SK-N-SH treated with all-trans-retinoic acid at 6 μM for 48 hours (cell line): ENCODE data around the gene PRR4.

Experiments used
- ATAC-seq: fragments of 200-7000 bp; cut with Tn5 transposase; 3 replicates; pipeline ENCODE4 v1.9.1; 2020; ENCODE audit warnings: mild to moderate bottlenecking, moderate library complexity
- ARNTL ChIP-seq: fragments of 450-650 bp; formaldehyde crosslinking; IDR thresholded peaks from 2 replicates; pipeline ENCODE4 v1.5.0; 2020; ENCODE audit warnings: low read depth, mild to moderate bottlenecking, moderate library complexity, borderline replicate concordance
- BACH2 ChIP-seq: fragments of 250-450 bp; sonication (Bioruptor Pico); IDR thresholded peaks from 2 replicates; pipeline ENCODE4 v1.9.0; 2021; ENCODE audit warnings: mild to moderate bottlenecking, borderline replicate concordance
- CSDC2 ChIP-seq: fragments of 250-450 bp; sonication (Bioruptor Pico); IDR thresholded peaks from 2 replicates; pipeline ENCODE4 v1.5.0; 2020; ENCODE audit warnings: mild to moderate bottlenecking, moderate library complexity
- ESRRG ChIP-seq: fragments of 250-450 bp; sonication (Bioruptor Pico); IDR thresholded peaks from 2 replicates; pipeline ENCODE4 v1.6.1; 2021; ENCODE audit warnings: mild to moderate bottlenecking
- ISL1 ChIP-seq: fragments of 250-450 bp; sonication (Bioruptor Pico); IDR thresholded peaks from 2 replicates; pipeline ENCODE4 v2.1.2; 2022; ENCODE audit warnings: mild to moderate bottlenecking, moderate library complexity
- OSR1 ChIP-seq: fragments of 250-450 bp; sonication (Bioruptor Pico); IDR thresholded peaks from 2 replicates; pipeline ENCODE4 v1.8.0; 2022; ENCODE audit warnings: moderate library complexity, mild to moderate bottlenecking, inconsistent platforms
- PATZ1 ChIP-seq: fragments of 250-450 bp; sonication (Bioruptor Pico); IDR thresholded peaks from 2 replicates; pipeline ENCODE4 v1.8.0; 2020; ENCODE audit warnings: mild to moderate bottlenecking, moderate library complexity, borderline replicate concordance
- POU6F1 ChIP-seq: fragments of 250-450 bp; sonication (Bioruptor Pico); IDR thresholded peaks from 2 replicates; pipeline ENCODE4 v1.8.0; 2021; ENCODE audit warnings: low read depth, mild to moderate bottlenecking, moderate library complexity, borderline replicate concordance
- PPARA ChIP-seq: fragments of 250-450 bp; sonication (Bioruptor Pico); IDR thresholded peaks from 2 replicates; pipeline ENCODE4 v1.5.0; 2020; ENCODE audit warnings: mild to moderate bottlenecking, borderline replicate concordance
- SNAI2 ChIP-seq: fragments of 250-450 bp; sonication (Bioruptor Pico); IDR thresholded peaks from 2 replicates; pipeline ENCODE4 v1.5.0; 2020; ENCODE audit warnings: mild to moderate bottlenecking, moderate library complexity
- TOX ChIP-seq: fragments of 250-450 bp; sonication (Bioruptor Pico); IDR thresholded peaks from 2 replicates; pipeline ENCODE4 v1.8.0; 2021; ENCODE audit warnings: mild to moderate bottlenecking, moderate library complexity, borderline replicate concordance
- TSHZ2 ChIP-seq: fragments of 250-450 bp; sonication (Bioruptor Pico); IDR thresholded peaks from 2 replicates; pipeline ENCODE4 v1.5.0; 2020; ENCODE audit warnings: mild to moderate bottlenecking, moderate library complexity
- ZC3H10 ChIP-seq: fragments of 250-450 bp; sonication (Bioruptor Pico); IDR thresholded peaks from 2 replicates; pipeline ENCODE4 v1.5.1; 2021; ENCODE audit warnings: mild to moderate bottlenecking, moderate library complexity
- ZFP3 ChIP-seq: fragments of 250-450 bp; sonication (Bioruptor Pico); IDR thresholded peaks from 2 replicates; pipeline ENCODE4 v1.5.0; 2020; ENCODE audit warnings: mild to moderate bottlenecking, moderate library complexity
- ZFP30 ChIP-seq: fragments of 450-650 bp; formaldehyde crosslinking; IDR thresholded peaks from 2 replicates; pipeline ENCODE4 v1.5.0; 2022; ENCODE audit warnings: mild to moderate bottlenecking, moderate library complexity
- ZNF565 ChIP-seq: fragments of 450-650 bp; formaldehyde crosslinking; conservative IDR thresholded peaks from 2 replicates; pipeline ENCODE4 v1.5.0; 2020; ENCODE audit warnings: low read depth, mild to moderate bottlenecking, moderate library complexity
- ZNF70 ChIP-seq: fragments of 450-650 bp; formaldehyde crosslinking; IDR thresholded peaks from 2 replicates; pipeline ENCODE4 v1.5.0; 2020; ENCODE audit warnings: mild to moderate bottlenecking, moderate library complexity
- ZNF8 ChIP-seq: fragments of 450-650 bp; formaldehyde crosslinking; IDR thresholded peaks from 2 replicates; pipeline ENCODE4 v1.5.0; 2020; ENCODE audit warnings: mild to moderate bottlenecking, moderate library complexity
- TF ChIP-seq, protein P1 (sequence below): fragments of 250-450 bp; sonication (Bioruptor Pico); IDR thresholded peaks from 2 replicates; pipeline ENCODE4 v1.5.1; 2021; ENCODE audit warnings: mild to moderate bottlenecking, moderate library complexity

PRR4 gene

GRCh38 chr12:10824957-10825356 lies 24.3 kb downstream of the PRR4 start:
- no peak for TF ChIP-seq BACH2
- TF ChIP-seq, protein P1, sequence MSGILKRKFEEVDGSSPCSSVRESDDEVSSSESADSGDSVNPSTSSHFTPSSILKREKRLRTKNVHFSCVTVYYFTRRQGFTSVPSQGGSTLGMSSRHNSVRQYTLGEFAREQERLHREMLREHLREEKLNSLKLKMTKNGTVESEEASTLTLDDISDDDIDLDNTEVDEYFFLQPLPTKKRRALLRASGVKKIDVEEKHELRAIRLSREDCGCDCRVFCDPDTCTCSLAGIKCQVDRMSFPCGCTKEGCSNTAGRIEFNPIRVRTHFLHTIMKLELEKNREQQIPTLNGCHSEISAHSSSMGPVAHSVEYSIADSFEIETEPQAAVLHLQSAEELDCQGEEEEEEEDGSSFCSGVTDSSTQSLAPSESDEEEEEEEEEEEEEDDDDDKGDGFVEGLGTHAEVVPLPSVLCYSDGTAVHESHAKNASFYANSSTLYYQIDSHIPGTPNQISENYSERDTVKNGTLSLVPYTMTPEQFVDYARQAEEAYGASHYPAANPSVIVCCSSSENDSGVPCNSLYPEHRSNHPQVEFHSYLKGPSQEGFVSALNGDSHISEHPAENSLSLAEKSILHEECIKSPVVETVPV (CRISPR knock-in tag): no peak
- no peak for TF ChIP-seq ZNF8 (CRISPR knock-in tag)
- ATAC-seq: no peak

GRCh38 chr12:10811883-10812536 lies 37.3 kb downstream of the PRR4 start:
- TF ChIP-seq ZC3H10 (CRISPR knock-in tag) (no peak), ZNF8 (CRISPR knock-in tag) (no peak), OSR1 (CRISPR knock-in tag) (no peak), PPARA (no peak), ZNF70 (CRISPR knock-in tag) (no peak), ZFP30 (no peak), POU6F1 (CRISPR knock-in tag) (no peak), CSDC2 (CRISPR knock-in tag) (no peak), ARNTL (no peak), TOX (no peak), ESRRG (CRISPR knock-in tag) (no peak), ISL1 (no peak)
- no peak for ATAC-seq

DNA sequence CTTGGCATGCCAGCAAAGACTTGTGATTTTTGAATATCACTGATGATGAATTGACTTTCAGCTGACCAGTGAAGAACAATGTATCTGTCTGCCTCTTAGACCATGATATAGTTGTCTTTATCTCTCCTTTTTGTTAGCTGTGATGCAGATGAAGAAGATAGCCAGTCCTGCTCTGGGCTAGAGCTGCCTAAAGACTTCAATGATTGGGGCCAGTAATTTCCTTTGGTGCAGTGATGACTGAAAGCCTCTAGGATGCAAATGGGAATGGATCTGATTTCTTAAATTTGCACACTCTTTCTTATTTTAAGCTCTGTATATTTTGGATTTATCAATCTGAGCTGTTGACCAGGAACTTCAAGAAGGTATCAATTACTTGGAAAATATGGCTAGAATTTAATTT lies 39.2 kb downstream of the PRR4 start, which contains the start of gene TAS2R9:
TAS2R9 (minus strand) TSS at position 101 of the 400 bp plus-strand sequence; CDS start at position 8, 93 bp downstream.
- TF ChIP-seq ZNF565 (no peak), PATZ1 (CRISPR knock-in tag) (no peak), TSHZ2 (CRISPR knock-in tag) (no peak), ESRRG (CRISPR knock-in tag) (no peak), ZNF8 (CRISPR knock-in tag) (no peak), ISL1 (no peak), ZFP3 (no peak)
- TF ChIP-seq, protein P1 (CRISPR knock-in tag): no peak
- TF ChIP-seq, all 23 proteins: peak for 0
- ATAC-seq: no peak

DNA sequence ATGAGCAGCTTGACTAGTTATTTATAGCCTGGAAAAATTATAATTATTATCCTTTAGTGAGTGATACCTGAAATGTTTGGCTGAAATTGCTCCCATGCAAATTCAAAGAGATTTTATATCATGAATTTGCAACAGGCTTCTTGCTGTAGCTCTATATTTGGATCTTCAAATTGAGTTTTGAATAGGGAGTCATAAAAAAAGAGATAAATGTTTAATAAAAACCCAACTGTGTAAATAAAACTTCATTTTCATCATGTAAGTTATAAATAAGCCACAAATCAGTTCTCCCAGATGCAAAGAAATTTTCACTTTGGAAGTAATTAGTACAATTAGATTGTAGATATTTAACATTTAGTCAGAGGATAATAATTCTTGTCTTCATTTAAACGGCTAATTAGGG lies 42.1 kb downstream of the PRR4 start, which contains the start of gene TAS2R8:
TAS2R8 (minus strand) TSS at position 101 of the 400 bp plus-strand sequence. CDS start 306 bp downstream, outside the sequence.
- no peak for ATAC-seq
- no peak for TF ChIP-seq ZC3H10 (CRISPR knock-in tag)
- TF ChIP-seq PATZ1 (CRISPR knock-in tag): no peak
- TF ChIP-seq OSR1 (CRISPR knock-in tag): no peak
- TF ChIP-seq TOX: no peak
- no peak for TF ChIP-seq CSDC2 (CRISPR knock-in tag)
- no peak for TF ChIP-seq PPARA
- TF ChIP-seq ZFP30: no peak
- no peak for TF ChIP-seq POU6F1 (CRISPR knock-in tag)
- TF ChIP-seq ZFP3: no peak
- no peak for TF ChIP-seq ESRRG (CRISPR knock-in tag)
- TF ChIP-seq SNAI2 (CRISPR knock-in tag): no peak
